Omental fat pad (tissue), 4 donors: ENCODE results near the gene C2CD4B. TPM values are rescaled to one million over a fixed set of nuclear protein-coding genes. Genes with fewer than 3 reads are reported as not detected.

Experiments
- ATAC-seq: fragments of 150-250 bp; one replicate; pipeline ENCODE4 v1.9.1; 2016; ENCODE audit warnings: mild to moderate bottlenecking, moderate library complexity; ENCODE audit not compliant: low FRiP score
- DNase-seq: peaks from one replicate; pipeline ENCODE4 v3.0.0-alpha.2; 2019; ENCODE audit warnings: low spot score
- total RNA-seq, 4 donors: library from RNA; depleted of rRNA; stranded (reverse); fragments of >200 nt; gene quantifications; one replicate each; pipeline ENCODE4 v1.1.0, GENCODE V29; 2016
- TF ChIP-seq, protein P1 (sequence below), 3 donors: fragments of 450-650 bp; IDR thresholded peaks; one replicate each; pipeline ENCODE4 v1.5.1; 2016 to 2017; ENCODE audit warnings: antibody characterized with exemption in 3 of 3, mild to moderate bottlenecking in 3 of 3, moderate library complexity in 2 of 3

The C2CD4B gene
- total RNA-seq, 4 donors from 2014 or later: 1.9 to 21.1 (median 15.3) TPM

DNA sequence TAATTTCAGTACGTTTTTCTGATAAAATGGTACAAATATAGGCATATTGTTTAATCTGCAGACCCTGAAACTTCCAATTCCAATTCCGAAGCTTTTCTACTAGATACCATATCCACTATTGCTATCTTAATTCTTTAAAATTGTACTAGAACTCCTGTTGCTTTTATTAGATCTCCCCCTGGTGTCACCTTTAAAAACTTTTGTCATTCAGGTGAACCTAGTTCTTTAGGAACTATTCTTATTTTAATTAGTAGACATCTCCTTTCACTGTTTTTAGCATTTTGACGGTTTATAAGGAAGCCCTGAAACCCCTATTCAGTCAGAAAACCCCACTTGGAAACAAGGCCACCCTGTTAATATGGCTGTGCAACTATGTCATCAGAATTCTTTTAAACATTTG, 22.3 kb downstream of the C2CD4B start:
- TF ChIP-seq, protein P1, sequence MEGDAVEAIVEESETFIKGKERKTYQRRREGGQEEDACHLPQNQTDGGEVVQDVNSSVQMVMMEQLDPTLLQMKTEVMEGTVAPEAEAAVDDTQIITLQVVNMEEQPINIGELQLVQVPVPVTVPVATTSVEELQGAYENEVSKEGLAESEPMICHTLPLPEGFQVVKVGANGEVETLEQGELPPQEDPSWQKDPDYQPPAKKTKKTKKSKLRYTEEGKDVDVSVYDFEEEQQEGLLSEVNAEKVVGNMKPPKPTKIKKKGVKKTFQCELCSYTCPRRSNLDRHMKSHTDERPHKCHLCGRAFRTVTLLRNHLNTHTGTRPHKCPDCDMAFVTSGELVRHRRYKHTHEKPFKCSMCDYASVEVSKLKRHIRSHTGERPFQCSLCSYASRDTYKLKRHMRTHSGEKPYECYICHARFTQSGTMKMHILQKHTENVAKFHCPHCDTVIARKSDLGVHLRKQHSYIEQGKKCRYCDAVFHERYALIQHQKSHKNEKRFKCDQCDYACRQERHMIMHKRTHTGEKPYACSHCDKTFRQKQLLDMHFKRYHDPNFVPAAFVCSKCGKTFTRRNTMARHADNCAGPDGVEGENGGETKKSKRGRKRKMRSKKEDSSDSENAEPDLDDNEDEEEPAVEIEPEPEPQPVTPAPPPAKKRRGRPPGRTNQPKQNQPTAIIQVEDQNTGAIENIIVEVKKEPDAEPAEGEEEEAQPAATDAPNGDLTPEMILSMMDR (IDR thresholded peaks at IDR 0.05): no peak
- no peak for ATAC-seq

DNA sequence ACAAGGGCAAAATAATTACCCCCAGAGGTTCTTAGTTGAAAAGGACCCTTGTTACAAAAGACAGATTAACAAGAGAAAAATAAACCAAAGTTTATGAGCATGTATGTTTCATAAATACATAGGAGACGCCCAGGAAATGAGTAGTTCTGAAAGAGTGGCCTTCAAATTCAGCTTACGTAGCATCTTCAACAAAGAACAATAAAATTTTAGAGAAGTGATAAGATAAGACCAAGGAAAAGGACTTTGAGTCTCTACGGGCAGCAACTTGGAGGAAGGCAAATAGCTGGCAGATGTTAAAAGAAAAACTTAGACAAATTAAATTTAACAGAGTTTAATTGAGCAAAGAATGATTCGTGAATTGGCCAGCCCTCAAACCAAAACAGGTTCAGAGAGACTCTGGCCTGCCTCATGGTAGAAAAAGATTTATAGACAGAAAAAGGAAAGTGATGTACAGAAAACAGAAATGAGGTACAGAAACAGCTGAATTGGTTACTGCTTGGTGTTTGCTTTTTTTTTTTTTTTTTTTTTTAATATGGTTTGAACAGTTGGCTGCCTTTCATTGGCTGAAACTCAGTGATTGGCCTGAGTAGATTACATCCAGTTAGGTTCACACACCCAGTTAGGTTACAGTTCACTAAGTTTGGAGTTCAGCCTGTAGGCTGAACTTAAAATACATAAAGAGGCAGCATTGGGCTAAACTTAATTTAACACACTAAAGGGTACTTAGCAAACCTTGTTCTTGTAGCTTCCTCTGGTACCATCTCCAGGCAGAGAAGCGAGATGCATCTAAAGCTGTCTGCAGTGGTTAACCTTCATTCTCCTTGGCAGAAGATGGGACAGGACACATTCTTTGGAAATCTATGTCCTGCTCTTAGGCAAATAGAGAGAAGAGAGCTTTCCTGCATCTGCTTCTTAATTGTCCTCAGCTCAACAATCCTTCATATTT, 23.2 kb downstream of the C2CD4B start:
- DNase-seq (no peak), ATAC-seq (no peak)
- TF ChIP-seq, protein P1 (IDR thresholded peaks at IDR 0.05): no peak

More for the DNA sequence above, 22.3 kb downstream of the C2CD4B start:
- DNase-seq: no peak

DNA sequence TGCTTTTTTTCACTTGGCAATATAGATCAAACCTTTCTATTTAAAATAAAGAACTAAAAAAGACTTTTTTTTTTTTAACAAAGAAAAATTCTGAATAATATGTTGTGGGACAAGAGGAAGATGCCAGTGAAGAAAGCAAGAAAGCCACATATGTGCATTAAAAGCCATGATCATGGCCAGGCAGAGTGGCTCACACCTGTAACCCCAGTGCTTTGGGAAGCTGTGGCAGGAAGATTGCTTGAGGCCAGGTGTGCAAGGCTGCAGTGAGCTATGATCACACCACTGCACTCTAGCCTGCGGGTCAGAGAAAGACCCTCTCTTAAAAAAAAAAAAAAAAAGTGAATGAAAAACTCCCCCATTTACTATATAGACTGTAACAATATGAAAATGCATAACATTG, 23.9 kb downstream of the C2CD4B start:
- no peak for ATAC-seq
- TF ChIP-seq, protein P1 (IDR thresholded peaks at IDR 0.05): no peak
- no peak for DNase-seq

DNA sequence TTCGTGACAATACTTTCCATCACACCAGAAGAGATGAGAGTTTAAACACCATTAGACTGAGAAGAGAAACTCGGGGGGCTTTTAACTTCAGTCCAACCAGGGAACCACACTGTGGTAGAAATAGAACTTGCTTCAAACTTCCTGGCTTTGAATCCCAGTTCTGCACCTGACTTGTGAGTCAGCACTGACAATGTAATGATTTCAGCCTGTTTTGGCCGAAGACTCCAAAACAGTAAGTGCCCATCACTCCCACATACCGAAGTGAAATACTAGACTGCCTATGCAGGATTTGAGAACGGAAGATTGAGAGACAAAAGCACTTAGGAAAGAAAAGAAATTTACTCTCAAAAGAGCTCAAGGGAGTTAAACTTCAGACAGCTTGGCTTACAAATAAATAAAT, 27.0 kb downstream of the C2CD4B start:
- DNase-seq: no peak
- TF ChIP-seq, protein P1 (IDR thresholded peaks at IDR 0.05): no peak
- peak; percentile 81 for ATAC-seq

DNA sequence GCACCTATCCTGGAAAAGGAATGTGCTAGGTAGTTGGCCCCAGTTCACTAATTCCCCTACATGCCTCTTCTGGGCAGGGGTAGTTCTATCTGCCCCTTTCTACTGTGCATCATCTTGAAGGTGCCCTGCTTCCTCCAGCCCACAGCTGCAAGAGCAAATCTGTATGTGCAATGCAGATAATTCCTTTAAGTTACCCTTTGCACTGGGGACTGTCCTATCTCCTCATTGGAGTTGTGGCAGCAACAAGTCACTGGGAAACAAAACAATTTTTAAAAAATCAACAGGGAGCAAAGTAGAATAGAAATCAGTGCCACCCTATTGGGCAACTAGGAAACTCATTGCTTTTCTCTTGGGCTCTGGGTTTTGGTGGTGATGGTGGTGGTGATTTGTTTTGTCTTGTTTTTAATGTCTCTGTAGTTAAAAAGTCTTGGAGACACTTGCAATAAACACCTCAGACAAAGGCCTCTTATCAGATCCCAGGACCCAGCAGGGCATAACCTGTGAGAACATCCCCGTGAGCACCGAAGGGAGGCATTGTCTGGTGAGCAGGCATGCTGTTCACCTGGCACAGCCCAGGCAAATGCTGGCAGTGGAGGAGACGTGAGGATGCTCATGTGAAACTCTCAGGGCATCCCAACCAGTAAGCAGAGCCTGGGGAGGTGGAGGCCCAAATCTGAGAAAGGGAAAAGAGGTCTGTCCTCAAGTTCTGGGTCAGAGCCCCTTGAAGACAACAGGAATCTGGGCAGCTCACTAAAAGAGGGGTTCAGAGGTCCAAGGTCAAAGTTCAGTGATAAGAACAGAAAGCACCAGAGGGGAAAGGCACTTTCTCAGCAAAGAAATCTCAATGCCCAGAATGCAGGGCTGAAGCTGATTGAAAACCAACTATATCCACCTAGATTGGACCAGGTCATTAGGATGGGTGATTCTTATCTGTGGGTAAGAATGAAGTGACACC, 27.9 kb downstream of the C2CD4B start:
- DNase-seq (no peak), ATAC-seq (no peak)
- TF ChIP-seq, protein P1 (IDR thresholded peaks at IDR 0.05): no peak

DNA sequence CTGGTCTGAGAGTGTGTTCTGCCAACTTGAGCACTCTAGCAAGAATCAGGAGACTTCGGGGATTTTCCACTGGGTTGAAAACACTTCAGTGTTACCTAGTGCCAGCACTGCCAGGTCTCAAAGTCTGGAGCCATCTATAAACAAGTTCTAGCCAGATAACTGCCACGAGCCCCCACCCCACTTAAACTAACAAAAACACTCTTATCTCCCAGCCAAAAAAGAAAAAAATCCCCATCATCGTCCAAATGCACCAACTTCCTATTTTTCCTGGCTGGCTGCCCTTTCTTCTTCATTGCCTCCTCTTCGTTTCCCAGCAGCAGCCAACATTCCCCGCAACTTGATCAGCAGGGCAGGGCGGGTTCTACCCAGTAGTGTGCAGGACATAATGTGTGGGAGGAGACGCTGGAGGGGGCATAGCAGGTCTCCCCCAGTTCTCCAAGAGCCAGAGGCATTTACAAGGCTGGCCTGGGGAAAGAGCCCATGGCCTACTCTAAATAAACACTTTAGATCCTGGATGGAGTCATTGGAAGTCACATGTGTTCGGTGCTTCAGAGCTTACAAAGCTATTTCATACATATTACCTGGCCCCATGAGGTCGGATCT, 29.5 kb downstream of the C2CD4B start:
- no peak for DNase-seq
- TF ChIP-seq, protein P1 (IDR thresholded peaks at IDR 0.05): no peak
- ATAC-seq: peak; percentile 94
